ENCODE measurements around the gene MBD5. TPM values are rescaled to one million over a fixed set of nuclear protein-coding genes. Genes with fewer than 3 reads are reported as not detected.

MBD5 gene
- polyA plus RNA-seq, 1 of the 3 experiments (the other 2 are of a cell fraction), result 7.4 TPM

GRCh38 chr2:148565272-148565894 lies 544.5 kb downstream of the MBD5 start:
- Histone ChIP-seq H3K79me2 (ENCODE audit: insufficient read depth) (no peaks in the 10 kb centered on the region), H4K20me1 (ENCODE audit: insufficient read depth) (no peaks in the 10 kb centered on the region), H3K9ac (no peak overlapping the region), H3K9me2 (no peaks in the 10 kb centered on the region), H3K4me3 (ENCODE audit: low read depth in 2 of 2, low read length in 1 of 2) (no peak overlapping the region), H3K4me2 (no peak overlapping the region), H3K36me3 (replicated peaks in 1 of 2; ENCODE audit: control insufficient read depth in 1 of 2, insufficient read depth in 2 of 2, low read length in 1 of 2) (no peaks in the 10 kb centered on the region), H3K4me1 (ENCODE audit: control insufficient read depth in 1 of 2, insufficient read depth in 2 of 2, low read depth in 1 of 2, low read length in 1 of 2) (peaks cover 0 to 2% of the 10 kb centered on the region in 2 experiments; a peak in 1 of 4 replicates), H3K9me3 (no peaks in the 10 kb centered on the region), H3K27ac (ENCODE audit: low read depth in 2 of 2, low read length in 1 of 2) (no peak overlapping the region), H2AFZ (ENCODE audit: low read depth) (no peak overlapping the region), H3K27me3 (ENCODE audit: insufficient read depth) (no peaks in the 10 kb centered on the region; the same call in 1 of the 2 replicates), H3F3A (replicated peaks; ENCODE audit: insufficient read depth) (no peaks in the 10 kb centered on the region)
- ChIA-PET POLR2A (no interaction called here), CTCF (no interaction called here)
- peak; percentile 43 for DNase-seq
- WGBS (ENCODE audit: low lambda C conversion rate), result 42% methylated on average over 4 of the region's 4 CpGs
- TF ChIP-seq RAD21 (IDR thresholded peaks at IDR 0.05; ENCODE audit: low read length), result peak; percentile 54
- peak; percentile 14; the same call in 1 of the 2 replicates for TF ChIP-seq SMC3 (IDR thresholded peaks at IDR 0.05; ENCODE audit: low read depth, low read length)
- no peak for TF ChIP-seq MAX (IDR thresholded peaks at IDR 0.05; ENCODE audit: low read depth)

Small RNAs within 50 kb of the gene (small RNA-seq; reads per million reads assigned to genes)
- gene RF00554, result 0 reads per million in 7 experiments

Other genes with a start within 250 kb of the MBD5 start
- 1.6 and 2.6 TPM in 2 replicates for gene ACVR2A, start 176.1 kb upstream of the MBD5 start, polyA plus RNA-seq (2012; rRNA removed)
- 15.2 and 22.0 TPM in 2 replicates for gene ORC4, start 354 bp upstream of the MBD5 start, polyA plus RNA-seq (2012; rRNA removed)

Measured in SK-N-SH (cell line).